Measurements from ENCODE around the gene LRRC36.

DNA sequence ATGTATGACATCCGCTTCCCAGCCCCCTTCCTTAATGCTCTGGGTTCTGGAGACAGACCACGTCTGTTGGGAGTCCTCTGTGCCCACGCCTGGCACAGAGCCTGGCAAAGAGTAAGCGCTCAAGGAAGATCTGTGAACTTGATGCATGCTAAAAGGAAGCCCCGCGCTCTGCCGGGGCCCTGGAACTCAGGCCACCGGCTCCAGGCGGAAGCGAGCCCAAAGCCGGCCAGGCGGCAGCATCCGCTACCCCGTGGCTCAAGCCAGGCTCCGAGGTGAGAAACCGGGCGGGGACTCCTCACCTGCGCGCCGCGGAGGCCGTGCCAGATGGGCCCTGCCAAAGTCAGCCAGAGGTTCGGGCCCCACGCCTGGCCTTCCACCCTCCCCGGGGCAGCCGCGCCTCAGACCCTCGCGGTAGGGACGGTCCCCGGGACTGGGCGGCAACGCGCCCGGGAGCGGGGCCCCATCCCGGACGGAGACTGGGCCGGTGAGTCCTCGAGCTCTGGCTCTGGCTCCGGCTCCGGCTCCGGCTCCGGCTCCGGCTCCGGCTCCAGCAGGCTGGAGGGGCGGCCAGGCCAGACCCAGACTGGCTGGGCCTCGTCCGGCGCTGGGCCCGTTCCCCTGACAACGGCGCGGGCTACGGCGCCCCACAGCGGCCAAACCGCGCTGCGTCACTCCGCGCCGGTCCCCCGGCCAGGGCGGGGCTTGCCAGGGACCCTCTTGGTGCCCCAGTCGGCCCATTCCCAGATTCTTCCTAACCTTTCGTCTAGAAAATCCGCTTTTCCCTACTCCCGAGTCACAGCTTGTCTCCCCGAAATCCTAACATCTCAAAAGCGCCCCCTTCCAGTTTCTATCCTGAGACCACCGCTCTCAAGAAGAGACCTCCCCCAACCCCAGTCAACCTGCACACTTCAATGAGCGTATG lies 89.5 kb downstream of the LRRC36 start, which contains the start of gene ZDHHC1:
- TF ChIP-seq, protein P1, sequence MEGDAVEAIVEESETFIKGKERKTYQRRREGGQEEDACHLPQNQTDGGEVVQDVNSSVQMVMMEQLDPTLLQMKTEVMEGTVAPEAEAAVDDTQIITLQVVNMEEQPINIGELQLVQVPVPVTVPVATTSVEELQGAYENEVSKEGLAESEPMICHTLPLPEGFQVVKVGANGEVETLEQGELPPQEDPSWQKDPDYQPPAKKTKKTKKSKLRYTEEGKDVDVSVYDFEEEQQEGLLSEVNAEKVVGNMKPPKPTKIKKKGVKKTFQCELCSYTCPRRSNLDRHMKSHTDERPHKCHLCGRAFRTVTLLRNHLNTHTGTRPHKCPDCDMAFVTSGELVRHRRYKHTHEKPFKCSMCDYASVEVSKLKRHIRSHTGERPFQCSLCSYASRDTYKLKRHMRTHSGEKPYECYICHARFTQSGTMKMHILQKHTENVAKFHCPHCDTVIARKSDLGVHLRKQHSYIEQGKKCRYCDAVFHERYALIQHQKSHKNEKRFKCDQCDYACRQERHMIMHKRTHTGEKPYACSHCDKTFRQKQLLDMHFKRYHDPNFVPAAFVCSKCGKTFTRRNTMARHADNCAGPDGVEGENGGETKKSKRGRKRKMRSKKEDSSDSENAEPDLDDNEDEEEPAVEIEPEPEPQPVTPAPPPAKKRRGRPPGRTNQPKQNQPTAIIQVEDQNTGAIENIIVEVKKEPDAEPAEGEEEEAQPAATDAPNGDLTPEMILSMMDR (IDR thresholded peaks at IDR 0.05), result peak; percentile 27 to 69 (median 49)
- TF ChIP-seq POLR2A (IDR thresholded peaks at IDR 0.05), result peak; percentile 42 to 72 (median 59)
